ENCODE data around the gene SIK3.

- TF ChIP-seq POLR2A (IDR thresholded peaks at IDR 0.05) (no peak), CTCF (IDR thresholded peaks at IDR 0.05) (no peak), EP300 (IDR thresholded peaks at IDR 0.05) (no peak)
These were observed 53.0 kb downstream of the SIK3 start for GRCh38 chr11:117045196-117045595.
